Colonic mucosa (tissue), 4 donors: ENCODE data around the gene NOTUM. TPM values are rescaled to one million over a fixed set of nuclear protein-coding genes. Genes with fewer than 3 reads are reported as not detected.

Source experiments
- DNase-seq: peaks from one replicate; pipeline ENCODE4 v3.0.0-alpha.2; 2020
- H3K27ac ChIP-seq: fragments of 200-600 bp; one replicate; pipeline ENCODE4 v1.8.0; 2021
- H3K27me3 ChIP-seq: fragments of 200-600 bp; one replicate; pipeline ENCODE4 v1.8.0; 2021
- H3K36me3 ChIP-seq: fragments of 200-600 bp; one replicate; pipeline ENCODE4 v1.8.0; 2021
- H3K4me1 ChIP-seq: fragments of 200-600 bp; one replicate; pipeline ENCODE4 v1.8.0; 2021; ENCODE audit warnings: mild to moderate bottlenecking
- H3K4me3 ChIP-seq: fragments of 200-600 bp; one replicate; pipeline ENCODE4 v1.8.0; 2021
- H3K9ac ChIP-seq, 2 donors: one replicate each; pipeline ENCODE4 v1.7.0; 2013; ENCODE audit warnings: control low read depth in 2 of 2, low read depth in 2 of 2, low read length in 2 of 2
- H3K9me3 ChIP-seq: fragments of 200-600 bp; one replicate; pipeline ENCODE4 v1.8.0; 2021
- intact Hi-C: fragments of 100-400 bp; cut with DNase I; formaldehyde crosslinking; loops from one replicate; pipeline ENCODE4 v1.14.1; 2022
- total RNA-seq, 2 donors: library from RNA; stranded (reverse); fragmentation: NEBNext Ultra II Directional in 1 of 2; extraction: Animal tissue kit (Norgen Biotek cat#: 25700) in 1 of 2; gene quantifications; one replicate each; pipeline ENCODE4 v1.2.1, GENCODE V29; 2021
- TF ChIP-seq, protein P1 (sequence below): fragments of 200-600 bp; IDR thresholded peaks from one replicate; pipeline ENCODE4 v1.8.0; 2022; ENCODE audit warnings: antibody characterized with exemption, mild to moderate bottlenecking
- donor health status: healthy.
- donor health status: DM: no; HTN: no; CAD: no.
- donor health status: DM: no; HTN: no; CAD: no.

Gene NOTUM
- total RNA-seq, 2 donors from 2014 or later: 0.57 TPM; not detected in 1

DNA sequence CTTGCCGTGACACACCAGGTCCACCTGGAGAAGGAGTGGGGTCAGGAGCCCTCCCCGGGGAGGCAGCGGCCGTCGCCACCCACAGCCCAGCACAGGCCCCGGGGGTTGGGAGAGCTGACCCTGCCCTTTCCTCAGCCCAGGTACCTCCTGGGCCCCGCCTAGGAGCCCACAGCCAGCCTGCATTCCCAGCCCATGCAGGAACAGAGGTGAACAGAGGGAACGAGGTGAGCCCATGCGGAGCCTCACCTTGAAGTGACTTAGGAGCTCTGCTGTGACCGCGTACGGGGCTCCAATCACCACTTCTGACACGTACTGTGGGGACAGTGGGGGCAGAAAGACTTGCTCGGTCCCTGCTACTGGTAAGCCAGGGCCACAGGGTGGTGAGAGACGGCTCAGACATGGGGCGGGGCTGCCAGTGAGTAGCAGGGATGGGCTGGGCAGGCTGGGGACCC lies 55.5 kb downstream of the NOTUM start:
- TF ChIP-seq, protein P1, sequence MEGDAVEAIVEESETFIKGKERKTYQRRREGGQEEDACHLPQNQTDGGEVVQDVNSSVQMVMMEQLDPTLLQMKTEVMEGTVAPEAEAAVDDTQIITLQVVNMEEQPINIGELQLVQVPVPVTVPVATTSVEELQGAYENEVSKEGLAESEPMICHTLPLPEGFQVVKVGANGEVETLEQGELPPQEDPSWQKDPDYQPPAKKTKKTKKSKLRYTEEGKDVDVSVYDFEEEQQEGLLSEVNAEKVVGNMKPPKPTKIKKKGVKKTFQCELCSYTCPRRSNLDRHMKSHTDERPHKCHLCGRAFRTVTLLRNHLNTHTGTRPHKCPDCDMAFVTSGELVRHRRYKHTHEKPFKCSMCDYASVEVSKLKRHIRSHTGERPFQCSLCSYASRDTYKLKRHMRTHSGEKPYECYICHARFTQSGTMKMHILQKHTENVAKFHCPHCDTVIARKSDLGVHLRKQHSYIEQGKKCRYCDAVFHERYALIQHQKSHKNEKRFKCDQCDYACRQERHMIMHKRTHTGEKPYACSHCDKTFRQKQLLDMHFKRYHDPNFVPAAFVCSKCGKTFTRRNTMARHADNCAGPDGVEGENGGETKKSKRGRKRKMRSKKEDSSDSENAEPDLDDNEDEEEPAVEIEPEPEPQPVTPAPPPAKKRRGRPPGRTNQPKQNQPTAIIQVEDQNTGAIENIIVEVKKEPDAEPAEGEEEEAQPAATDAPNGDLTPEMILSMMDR: no peak
- intact Hi-C loops: no loop called here
- H3K4me1 ChIP-seq: no peaks in the 10 kb centered on the region
- H3K9me3 ChIP-seq: no peaks in the 10 kb centered on the region
- H3K27ac ChIP-seq: no peak overlapping the region
- peaks cover 4% of the 10 kb centered on the region for H3K27me3 ChIP-seq
- no peaks in the 10 kb centered on the region for H3K36me3 ChIP-seq
- no peak for DNase-seq
- no peak overlapping the region for H3K9ac ChIP-seq
- H3K4me3 ChIP-seq: no peak overlapping the region

DNA sequence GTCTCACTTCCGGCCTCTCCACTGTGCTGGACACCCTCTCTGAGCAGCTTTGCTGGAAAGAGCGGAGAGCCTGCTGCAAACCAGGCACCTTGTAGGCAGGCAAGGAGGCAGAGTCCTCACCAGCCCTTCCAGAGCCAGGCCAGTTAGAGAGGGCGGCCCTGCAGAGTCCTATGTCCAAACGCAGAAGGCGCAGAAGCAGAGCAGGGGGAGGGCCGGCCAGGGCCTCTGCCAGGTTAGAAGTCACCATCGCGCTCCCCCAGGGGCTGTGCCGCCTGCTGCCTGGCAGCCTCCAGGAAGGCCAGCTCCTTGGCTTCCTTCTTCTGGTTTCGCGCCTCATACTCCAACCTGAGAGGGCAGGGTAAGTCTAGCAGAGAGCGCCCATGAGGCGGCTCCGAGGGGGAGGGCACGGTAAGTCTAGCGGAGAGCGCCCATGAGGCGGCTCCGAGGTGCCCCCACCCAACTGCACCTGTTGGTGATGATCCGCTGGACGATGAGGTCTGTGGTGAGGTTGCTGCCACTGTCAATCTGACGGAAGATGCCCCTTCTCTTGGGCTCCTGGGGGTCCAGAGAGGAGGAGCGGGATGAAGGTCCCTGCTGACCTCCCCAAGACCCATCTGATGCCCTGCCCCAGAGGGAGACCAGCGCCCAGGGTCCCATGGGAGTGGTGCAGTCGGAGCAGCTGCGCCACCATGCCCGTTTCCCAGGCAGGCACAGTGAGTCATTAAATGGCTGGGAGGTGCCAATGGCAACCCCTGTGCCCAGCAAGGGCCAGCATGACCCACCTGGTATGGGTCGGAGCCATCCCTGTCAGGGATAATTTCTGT lies 56.2 kb downstream of the NOTUM start:
- no peaks in the 10 kb centered on the region for H3K9me3 ChIP-seq
- no peaks in the 10 kb centered on the region for H3K36me3 ChIP-seq
- H3K27ac ChIP-seq: no peak overlapping the region
- H3K4me3 ChIP-seq: no peak overlapping the region
- H3K9ac ChIP-seq: no peak overlapping the region
- no peak for DNase-seq
- intact Hi-C loops: no loop called here
- no peaks in the 10 kb centered on the region for H3K4me1 ChIP-seq
- TF ChIP-seq, protein P1: no peak
- peaks cover 4% of the 10 kb centered on the region for H3K27me3 ChIP-seq

DNA sequence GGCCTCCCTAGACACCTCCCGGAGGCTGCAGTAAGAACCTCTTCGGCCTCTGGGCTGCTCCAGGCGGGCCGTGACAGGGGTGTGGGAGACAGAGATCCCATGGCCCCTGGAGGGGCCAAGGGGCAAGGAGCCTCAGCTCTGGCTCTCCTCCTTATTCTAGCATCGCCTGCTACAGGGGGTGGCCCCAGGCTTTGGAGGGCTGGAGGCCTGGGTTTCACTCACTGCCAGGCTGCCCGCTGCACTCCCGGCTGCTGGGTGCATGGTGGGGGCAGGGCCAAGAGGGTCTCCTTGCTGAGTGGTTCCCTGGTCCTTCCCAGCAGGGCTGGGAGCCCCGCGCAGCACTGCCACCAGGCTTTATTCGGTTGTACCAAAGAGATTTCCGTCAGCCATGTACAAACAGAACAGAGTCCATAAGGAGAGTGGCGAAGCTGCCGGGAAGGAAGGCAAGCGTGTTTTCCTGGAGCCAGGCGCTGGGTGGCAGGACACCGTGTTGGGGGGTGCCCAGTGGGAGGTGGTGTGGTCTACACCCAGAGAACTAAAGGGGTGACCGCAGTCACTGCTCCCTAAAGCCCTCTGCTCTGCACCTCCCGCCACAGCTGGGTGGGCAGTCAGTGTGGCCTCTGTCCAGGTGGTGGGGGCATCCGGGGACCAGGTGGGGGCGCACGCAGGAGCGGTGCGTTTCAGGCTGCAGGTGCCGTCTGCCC lies 56.9 kb downstream of the NOTUM start:
- intact Hi-C loops: no loop called here
- H3K9me3 ChIP-seq: no peaks in the 10 kb centered on the region
- DNase-seq: no peak
- H3K27me3 ChIP-seq: peaks cover 4% of the 10 kb centered on the region
- H3K27ac ChIP-seq: no peak overlapping the region
- no peaks in the 10 kb centered on the region for H3K4me1 ChIP-seq
- TF ChIP-seq, protein P1: no peak
- no peak overlapping the region for H3K4me3 ChIP-seq
- H3K36me3 ChIP-seq: no peaks in the 10 kb centered on the region
- no peak overlapping the region for H3K9ac ChIP-seq

DNA sequence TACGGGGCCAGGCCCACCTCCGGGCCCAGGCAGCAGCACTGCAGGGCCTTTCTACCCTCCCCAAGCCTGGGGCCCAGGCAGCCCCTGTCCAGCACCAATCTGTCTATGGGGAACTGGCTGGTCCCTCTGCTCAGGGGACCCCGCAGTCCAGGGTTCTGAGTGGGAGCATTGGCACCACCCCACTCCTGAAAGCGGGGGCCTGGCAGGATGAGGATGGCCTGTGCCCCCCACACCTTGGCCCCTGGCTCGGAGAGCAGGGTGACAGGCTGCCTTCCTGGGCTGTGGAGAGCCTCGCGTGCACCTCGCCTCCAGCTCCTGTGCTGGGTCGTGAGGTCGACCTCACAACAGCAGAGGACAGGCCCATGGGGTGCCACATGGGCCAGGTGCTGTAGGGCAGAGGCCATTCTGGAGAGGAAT lies 57.6 kb downstream of the NOTUM start:
- TF ChIP-seq, protein P1: no peak
- Histone ChIP-seq H3K9me3 (no peaks in the 10 kb centered on the region), H3K36me3 (no peaks in the 10 kb centered on the region), H3K4me1 (no peaks in the 10 kb centered on the region), H3K27ac (no peak overlapping the region), H3K27me3 (peaks cover 4% of the 10 kb centered on the region), H3K9ac (no peak overlapping the region), H3K4me3 (no peak overlapping the region)
- DNase-seq: no peak
- intact Hi-C loops: no loop called here

DNA sequence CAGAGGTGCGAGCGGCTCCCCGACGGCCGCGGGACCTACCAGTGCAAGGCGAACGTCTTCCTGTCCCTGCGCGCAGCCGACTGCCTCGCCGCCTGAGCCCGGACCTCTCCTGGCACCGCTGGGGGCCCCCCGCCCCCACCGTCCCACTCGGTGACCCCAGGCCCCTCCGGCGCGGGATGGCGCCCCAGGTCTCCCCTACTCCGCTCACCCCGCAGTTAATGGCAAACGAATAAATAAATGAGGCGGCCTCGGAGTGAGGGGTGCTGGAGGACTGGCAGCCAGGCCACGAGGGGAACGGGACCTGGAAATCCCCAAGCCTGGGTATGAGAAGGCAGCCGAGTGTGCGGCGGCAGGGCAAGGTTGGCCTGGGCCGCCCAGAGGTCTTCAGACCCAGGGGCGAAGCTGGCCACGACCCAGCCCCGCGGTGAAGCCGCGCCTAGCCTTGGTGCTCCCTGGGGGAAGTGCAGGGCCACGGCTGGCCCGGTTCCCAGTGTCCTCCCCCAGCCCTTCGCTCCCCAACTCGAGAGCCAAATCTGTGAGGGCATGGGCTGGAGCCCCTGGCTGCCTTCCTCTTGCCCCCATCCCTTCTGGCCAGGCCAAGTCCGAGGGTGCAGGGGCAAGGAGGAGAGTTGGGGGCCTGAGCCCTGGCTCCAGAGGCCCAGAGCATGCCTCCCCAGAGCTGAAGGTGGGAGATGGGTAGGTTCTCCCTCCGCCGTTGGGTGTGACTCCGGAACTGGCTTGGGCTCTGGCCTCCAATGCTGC lies 58.2 kb downstream of the NOTUM start:
- no peak for DNase-seq
- Histone ChIP-seq H3K4me1 (no peaks in the 10 kb centered on the region), H3K9ac (no peak overlapping the region), H3K4me3 (peak overlapping the region; percentile 28), H3K27ac (no peak overlapping the region), H3K36me3 (no peaks in the 10 kb centered on the region), H3K9me3 (no peaks in the 10 kb centered on the region), H3K27me3 (peaks cover 4% of the 10 kb centered on the region)
- intact Hi-C loops: no loop called here
- TF ChIP-seq, protein P1: no peak
